NCI-H1092 treated with DMSO at 0.1 percent for 48 hours (cell line): ENCODE measurements around the gene POLDIP3.
"Not testable (repeated sequence)": the region's sequence is repeated elsewhere in the genome, so short reads cannot be mapped to it uniquely, and the experiment has no call there.

ENCODE experiments used
- DNase-seq: peaks from one replicate; lab custom pipeline; 2025; lab: John Stamatoyannopoulos, UW

Gene POLDIP3

DNA sequence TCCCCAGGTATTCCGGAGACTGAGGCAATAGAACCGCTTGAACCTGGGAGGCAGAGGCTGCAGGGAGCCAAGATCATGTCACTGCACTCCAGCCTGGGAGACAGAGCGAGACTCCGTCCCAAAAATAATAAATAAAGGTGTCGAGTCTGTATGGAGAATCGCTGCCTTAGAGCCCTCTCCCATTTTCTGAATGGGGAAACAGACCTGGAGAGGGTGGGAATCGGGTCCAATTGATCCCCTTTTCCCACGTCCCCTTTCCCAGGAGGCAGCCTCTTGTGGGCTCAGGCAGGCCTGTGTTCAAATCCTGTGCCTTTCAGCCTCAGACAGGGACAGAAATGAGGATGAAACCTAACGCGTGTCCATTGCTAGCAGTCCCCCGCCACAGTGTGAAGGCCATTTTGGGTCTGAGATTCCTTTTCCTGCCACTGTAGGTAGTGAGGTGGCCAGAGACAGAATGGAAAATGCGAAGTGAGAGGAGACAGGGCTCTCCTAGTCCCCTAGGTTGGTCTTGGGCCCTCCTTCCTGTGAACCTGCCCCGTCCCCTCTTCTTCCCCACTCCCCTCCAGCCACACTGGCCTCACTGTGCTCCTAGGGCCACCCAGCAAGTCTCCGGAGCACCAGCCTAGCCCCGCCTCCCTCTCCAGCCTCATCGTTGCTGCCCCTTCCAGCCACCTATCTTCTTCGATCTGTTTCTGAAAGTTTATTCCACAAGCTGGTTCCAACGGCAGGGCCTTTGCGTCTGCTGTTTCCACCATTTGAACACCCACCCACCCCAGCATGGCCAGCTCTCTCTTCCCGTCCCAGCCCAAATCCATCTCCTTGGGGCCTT, 2.7 kb upstream of the POLDIP3 start:
- DNase-seq: no peak

GRCh38 chr22:42615860-42616175, 1.1 kb upstream of the POLDIP3 start:
- DNase-seq: not testable (repeated sequence)

DNA sequence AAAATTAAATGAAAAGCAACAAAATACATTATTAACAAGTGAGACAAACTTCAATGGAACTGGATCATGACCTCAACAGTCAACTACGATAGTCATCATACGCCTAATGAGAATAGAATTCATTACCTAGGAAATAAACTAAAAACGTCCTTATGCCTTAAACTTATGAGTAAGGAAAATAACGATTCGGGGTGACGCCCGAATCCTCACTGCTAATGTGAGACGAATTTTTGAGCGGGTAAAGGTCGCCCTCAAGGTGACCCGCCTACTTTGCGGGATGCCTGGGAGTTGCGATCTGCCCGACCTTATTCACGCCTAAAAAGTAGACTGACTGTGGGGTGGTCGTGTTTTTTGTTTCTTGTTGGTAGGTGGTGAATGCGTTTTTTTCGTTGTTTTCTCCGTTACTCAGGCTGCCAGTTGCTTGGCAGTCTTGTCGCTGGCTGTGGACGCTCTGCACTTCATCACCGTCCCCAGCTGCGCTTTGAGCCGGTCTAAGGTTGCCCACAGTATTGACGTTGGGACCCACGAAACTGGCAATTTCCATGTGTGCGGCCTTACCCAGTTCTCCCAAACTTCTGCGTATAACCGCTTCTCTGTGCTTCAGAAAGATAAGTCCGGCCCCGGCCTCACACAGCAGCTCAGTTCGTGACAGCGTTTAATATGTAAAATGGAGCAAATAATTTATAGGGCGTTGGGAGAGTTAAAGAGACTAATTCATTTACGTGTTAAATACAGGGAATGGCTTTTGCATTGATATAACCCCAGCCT, 593 bp upstream of the POLDIP3 start:
- peak; percentile 99 for DNase-seq

- DNase-seq: no peak
Measured at GRCh38 chr22:42613872-42614301, 796 bp downstream of the POLDIP3 start.

DNA sequence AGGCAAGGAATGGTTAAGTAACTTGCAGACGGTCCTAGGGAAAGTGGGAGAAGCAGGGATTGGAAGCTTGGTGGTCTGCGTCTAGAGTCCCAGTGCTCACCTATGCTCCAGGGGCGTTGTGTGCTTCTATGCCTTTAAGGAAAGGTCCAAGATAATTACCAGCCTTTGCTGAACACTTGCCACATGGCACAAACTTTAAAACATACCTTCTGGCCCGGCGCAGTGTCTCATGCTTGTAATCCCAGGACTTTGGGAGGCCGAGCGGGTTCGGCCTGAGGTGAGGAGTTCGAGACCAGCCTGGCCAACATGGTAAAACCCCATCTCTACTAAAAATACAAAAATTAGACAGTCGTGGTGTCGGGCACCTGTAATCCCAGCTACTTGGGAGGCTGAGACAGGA, 2.3 kb downstream of the POLDIP3 start:
- no peak for DNase-seq

GRCh38 chr22:42611051-42611450, 3.6 kb downstream of the POLDIP3 start:
- DNase-seq: no peak

DNA sequence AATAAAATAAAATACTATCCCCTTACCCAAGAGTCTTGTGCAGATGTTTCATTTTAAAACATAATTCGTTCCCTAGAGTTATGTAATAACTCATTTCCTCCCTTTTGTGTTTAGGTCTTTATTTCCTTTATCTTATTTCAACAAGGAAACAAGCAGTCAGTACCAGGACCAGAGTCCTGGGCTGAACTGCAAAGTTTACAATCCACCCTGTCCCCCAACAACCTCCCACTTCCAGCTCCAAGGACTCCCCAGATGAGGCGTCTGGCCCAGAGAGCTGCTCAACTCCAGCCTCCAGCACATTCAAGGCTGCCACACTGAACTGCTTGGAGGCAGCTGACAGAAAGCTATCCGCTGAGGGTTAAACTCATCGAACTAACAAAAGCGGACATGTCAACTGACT, 4.5 kb downstream of the POLDIP3 start:
- no peak for DNase-seq

- no peak for DNase-seq
Measured at GRCh38 chr22:42608823-42609361, 5.8 kb downstream of the POLDIP3 start.

DNA sequence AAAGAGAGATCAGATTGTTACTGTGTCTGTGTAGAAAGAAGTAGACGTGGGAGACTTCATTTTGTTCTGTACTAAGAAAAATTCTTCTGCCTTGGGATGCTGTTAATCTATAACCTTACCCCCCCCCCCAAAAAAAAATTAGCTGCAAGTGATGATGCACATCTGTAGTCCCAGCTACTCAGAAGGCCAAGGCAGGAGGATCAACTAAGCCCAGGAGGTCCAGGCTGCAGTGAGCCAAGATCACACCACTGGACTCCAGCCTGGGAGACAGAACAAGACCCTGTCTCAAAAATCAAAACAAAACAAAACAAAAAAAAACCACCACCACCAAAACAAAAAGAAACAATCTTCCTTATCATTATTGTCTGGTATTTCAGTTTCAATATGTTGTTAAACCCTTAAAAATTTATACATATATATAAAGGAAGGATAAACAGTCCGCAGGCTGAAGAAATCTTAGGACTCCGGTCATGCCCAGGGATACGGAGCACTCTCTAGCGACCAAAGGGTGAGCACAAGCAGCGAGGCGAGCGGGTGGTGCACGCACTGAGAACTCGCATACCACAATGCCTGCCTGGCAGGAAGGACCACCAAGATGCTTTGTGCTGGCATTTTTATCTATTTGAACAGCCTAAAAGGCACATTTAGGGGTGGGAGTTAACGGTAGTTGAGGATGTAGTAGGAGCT, 6.4 kb downstream of the POLDIP3 start:
- DNase-seq: no peak

DNA sequence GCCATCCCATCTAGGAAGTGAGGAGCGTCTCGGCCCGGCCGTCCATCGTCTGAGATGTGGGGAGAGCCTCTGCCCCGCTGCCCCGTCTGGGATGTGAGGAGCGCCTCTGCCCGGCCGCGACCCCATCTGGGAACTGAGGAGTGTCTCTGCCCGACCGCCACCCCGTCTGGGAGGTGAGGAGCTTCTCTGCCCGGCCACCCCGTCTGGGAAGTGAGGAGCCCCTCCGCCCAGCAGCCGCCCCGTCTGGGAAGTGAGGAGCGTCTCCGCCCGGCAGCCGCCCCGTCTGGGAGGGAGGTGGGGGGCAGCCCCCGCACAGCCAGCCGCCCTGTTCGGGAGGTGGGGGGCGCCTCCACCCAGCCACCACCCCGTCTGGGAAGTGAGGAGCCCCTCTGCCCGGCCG, 7.0 kb downstream of the POLDIP3 start:
- DNase-seq: not testable (repeated sequence)

- no peak for DNase-seq
Measured at GRCh38 chr22:42604403-42604802, 10.3 kb downstream of the POLDIP3 start.

GRCh38 chr22:42603427-42603826, 11.3 kb downstream of the POLDIP3 start:
- no peak for DNase-seq

DNA sequence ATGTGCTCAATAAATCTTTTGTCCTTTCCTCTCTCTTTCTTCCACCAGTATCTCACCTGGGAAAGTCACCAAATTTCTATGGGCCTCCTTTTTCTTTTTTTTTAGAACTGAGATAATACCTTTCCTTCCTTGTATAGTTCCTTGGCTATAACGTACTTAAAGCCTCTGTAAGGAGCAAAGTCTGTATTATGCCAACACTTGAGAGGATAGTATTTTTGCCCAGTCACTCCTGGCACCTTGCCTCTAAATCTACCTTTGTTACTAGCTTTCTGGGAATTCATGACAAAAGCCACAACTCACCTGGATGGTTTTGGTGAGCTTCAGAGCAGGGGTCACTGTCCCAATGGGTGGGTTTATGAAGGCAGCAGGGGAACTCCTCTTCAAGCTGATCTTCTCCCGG, 12.2 kb downstream of the POLDIP3 start:
- DNase-seq: no peak

DNA sequence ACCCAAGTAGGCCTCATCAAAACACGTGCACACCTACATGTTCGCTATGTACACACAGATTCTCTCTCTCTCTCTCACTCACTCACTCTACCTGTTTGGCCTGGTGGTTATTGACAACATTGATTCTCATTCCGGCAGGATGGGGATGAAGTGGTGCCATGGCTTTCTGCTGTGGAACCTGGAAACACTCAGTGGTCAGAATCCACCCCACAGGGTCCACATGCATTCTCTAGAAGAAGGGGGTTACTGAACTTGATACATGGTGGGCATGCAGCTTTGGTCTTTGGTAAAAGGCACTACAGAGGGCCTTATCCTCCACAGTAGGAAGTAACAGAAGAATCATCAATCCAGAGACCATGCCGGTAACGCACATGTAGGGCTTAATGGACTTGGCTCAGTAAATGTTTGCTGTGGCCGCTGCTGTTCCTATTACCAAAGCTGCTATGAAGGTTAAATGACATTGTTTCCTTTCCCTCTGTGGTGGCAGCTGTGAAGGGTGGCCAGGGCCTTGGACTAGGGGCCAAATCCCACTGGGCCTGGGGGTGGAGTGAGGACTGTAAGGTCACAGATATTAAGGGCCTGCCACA, 12.7 kb downstream of the POLDIP3 start:
- no peak for DNase-seq

GRCh38 chr22:42596863-42597530, 17.7 kb downstream of the POLDIP3 start:
- DNase-seq: no peak

DNA sequence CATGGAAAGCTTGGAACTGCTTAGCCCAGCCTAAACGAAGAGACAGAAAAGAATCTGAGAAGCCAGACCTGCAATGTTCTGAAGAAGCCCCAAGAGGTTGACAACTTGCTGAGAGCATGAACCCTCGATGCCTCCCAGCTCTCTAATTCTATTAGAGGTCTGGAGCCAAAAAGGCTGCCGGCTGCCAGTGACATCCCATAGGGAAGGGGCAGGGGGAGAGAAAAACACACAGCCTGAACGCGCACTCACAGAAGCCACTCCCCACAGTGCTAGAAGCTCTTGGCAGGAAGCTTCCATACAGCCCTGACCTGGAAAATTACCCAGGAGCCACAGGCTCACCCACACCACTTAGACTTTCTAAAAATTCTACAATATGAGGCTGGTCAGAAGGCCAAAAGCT, 18.3 kb downstream of the POLDIP3 start:
- DNase-seq: no peak

DNA sequence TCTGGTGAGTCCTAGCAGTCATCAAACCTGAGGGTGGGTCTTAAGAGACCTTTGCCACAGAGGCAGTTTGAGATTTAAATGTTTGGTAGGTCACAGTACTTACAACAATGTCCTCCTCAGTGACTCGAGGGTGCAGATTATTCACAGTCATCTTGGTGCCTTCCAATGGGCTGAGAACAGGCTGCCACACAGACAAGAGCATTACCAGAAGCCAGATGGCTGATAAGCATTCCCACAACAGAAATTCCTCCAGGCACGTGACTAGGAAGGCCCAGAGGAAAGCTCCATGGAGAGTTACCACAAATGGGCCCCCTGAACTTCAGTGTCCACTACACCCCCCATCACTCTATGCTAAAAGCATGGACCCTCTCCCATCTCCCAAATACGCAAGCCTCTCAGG, 19.2 kb downstream of the POLDIP3 start:
- DNase-seq: no peak

GRCh38 chr22:42591987-42592386, 22.7 kb downstream of the POLDIP3 start:
- DNase-seq: no peak

DNA sequence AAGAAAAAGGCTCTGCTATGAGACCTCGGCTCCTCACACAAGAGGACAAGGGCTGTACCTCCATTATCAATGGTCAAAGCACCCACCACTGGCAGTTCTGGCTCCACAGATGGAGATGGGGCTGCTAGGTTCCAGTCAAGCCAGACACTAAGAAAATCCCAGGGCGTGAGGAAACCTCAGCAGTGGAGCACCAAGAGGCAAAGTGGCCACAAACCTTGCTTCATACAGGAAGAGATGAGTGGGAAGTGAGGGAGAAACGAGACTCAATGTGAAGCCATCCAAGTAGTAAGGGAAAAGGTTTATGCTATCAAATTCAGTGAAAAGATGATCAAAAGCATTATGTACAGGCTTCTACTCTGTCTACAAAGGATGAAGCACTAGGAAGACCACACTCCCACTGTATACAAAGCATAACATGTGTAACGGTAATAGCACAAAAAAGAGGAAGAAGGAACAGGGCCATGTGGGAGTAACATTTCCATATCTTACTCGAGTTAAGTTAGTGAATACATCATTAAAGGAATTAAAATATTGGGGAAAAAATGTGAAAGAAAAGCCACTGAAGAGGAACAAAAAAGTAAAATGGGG, 27.0 kb downstream of the POLDIP3 start:
- DNase-seq: no peak

- no peak for DNase-seq
Measured at GRCh38 chr22:42586381-42586780, 28.3 kb downstream of the POLDIP3 start.

DNA sequence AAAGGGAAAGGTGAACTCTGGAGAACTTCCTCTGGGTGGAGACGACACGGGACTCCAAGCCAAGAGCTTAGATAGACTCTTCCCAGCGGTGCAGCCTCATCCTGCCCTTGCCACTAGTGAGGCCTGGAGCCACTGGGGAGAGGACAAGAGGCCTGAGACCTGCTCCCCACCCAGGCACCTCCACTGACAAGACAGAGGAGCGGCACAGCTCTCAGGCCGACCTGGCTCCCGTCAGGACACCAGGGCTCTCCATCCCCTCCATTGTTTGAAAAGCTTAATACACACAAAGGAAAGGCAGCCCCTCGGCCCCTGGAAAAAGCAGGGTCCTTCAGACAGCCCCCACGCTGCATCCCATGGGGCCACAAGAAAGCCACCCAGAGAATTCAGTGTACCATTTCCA, 29.6 kb downstream of the POLDIP3 start:
- no peak for DNase-seq
